Neural crest cell (in vitro differentiated cells): Measurements from ENCODE around the gene AP4S1. TPM values are rescaled to one million over a fixed set of nuclear protein-coding genes. Genes with fewer than 3 reads are reported as not detected.

Experiments used
- DNase-seq: peaks from one replicate; pipeline ENCODE4 v3.0.0; 2021; ENCODE audit warnings: low read depth, mixed read lengths, low spot score
- H3K27ac Mint-ChIP-seq: one replicate; pipeline ENCODE4 v1.8.0; 2021; ENCODE audit warnings: mild to moderate bottlenecking, mixed read lengths; ENCODE audit not compliant: unreplicated experiment
- H3K27me3 Mint-ChIP-seq: 2 replicates; pipeline ENCODE4 v1.8.0; 2021; ENCODE audit warnings: low read depth, mild to moderate bottlenecking, mixed read lengths
- H3K36me3 Mint-ChIP-seq: 2 replicates; pipeline ENCODE4 v1.8.0; 2021; ENCODE audit warnings: low read depth, mild to moderate bottlenecking, mixed read lengths
- H3K4me1 Mint-ChIP-seq: 2 replicates; pipeline ENCODE4 v1.8.0; 2021; ENCODE audit warnings: mixed read lengths
- H3K4me3 Mint-ChIP-seq: one replicate; pipeline ENCODE4 v1.8.0; 2021; ENCODE audit warnings: mild to moderate bottlenecking, mixed read lengths
- H3K9me3 Mint-ChIP-seq: 2 replicates; pipeline ENCODE4 v1.8.0; 2021; ENCODE audit warnings: mixed read lengths
- total RNA-seq: library from RNA; stranded (reverse); gene quantifications from 2 replicates; pipeline ENCODE4 v1.2.1, GENCODE V29; 2021
- TF ChIP-seq, protein P1 (sequence below): fragments of 200-600 bp; sonication (generic); conservative IDR thresholded peaks from 2 replicates; pipeline ENCODE4 v1.5.0; 2021; ENCODE audit warnings: antibody characterized with exemption, mild to moderate bottlenecking

Gene AP4S1
- total RNA-seq, 1 donor from 2014 or later, result 8.0 TPM

DNA sequence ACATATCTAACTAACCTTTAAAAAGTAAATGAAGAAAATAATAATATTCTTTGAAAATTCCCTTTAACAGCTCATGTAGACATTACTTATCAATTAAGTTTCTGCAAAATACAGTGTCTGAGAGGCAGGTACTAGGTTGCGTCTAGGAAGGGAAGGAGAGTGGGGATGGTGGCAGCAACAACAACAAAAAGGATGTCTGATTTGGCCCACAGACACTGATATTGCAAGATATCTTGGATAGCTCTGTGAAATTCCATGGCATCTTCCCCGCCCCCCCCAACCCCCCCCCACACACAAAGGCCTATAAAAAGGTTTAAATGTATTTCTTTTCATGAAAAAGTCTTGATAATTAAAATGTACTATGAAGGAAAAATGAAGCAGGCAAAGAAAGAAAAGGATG lies 41.6 kb upstream of the AP4S1 start:
- H3K4me1 Mint-ChIP-seq, result peaks cover 6% of the 10 kb centered on the region
- no peak for DNase-seq
- TF ChIP-seq, protein P1, sequence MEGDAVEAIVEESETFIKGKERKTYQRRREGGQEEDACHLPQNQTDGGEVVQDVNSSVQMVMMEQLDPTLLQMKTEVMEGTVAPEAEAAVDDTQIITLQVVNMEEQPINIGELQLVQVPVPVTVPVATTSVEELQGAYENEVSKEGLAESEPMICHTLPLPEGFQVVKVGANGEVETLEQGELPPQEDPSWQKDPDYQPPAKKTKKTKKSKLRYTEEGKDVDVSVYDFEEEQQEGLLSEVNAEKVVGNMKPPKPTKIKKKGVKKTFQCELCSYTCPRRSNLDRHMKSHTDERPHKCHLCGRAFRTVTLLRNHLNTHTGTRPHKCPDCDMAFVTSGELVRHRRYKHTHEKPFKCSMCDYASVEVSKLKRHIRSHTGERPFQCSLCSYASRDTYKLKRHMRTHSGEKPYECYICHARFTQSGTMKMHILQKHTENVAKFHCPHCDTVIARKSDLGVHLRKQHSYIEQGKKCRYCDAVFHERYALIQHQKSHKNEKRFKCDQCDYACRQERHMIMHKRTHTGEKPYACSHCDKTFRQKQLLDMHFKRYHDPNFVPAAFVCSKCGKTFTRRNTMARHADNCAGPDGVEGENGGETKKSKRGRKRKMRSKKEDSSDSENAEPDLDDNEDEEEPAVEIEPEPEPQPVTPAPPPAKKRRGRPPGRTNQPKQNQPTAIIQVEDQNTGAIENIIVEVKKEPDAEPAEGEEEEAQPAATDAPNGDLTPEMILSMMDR, result no peak
- peaks cover under 1% of the 10 kb centered on the region for H3K36me3 Mint-ChIP-seq
- no peaks in the 10 kb centered on the region for H3K9me3 Mint-ChIP-seq
- no peaks in the 10 kb centered on the region for H3K27me3 Mint-ChIP-seq
- no peak overlapping the region for H3K4me3 Mint-ChIP-seq
- no peak overlapping the region for H3K27ac Mint-ChIP-seq

DNA sequence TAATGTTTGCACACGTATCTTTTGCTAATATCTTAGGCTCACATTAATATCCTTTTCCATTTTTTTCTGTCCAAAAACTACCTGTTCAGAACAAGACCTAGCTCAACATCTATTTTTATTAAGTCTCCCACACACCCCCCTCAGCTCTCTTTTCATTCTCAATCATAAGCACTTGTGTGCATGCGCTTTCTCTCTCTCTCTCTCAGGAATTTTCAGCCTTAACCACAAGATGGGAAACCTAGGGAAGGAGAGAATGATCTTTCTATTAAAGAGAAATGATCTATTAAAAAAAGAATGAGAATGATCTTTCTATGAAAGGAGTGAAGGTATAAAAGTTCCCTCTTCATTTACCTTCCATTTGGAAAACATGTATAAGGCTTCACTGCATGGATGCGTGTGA lies 39.7 kb upstream of the AP4S1 start:
- Mint-ChIP-seq H3K4me3 (no peak overlapping the region), H3K9me3 (no peaks in the 10 kb centered on the region), H3K27me3 (no peaks in the 10 kb centered on the region), H3K36me3 (peaks cover 4% of the 10 kb centered on the region), H3K4me1 (peaks cover 10% of the 10 kb centered on the region), H3K27ac (no peak overlapping the region)
- no peak for DNase-seq
- TF ChIP-seq, protein P1, result no peak

DNA sequence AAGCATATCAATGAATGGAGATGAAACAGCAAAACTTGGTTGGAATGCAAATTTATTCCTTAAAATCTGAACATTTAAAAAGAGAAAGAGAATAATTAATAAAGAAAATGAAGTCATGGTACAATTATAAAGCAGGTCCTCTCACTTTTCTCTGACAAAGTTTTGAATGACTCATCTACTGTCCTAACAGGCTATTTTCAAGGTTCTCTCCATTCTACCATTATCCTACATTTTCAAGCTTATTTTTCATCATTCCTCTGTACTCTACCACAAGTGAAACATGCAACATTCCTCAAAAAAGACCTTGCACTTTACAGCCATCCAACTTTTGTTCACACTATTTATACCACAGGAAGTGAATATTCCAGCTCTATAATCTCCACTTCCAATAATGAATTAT lies 36.9 kb upstream of the AP4S1 start:
- TF ChIP-seq, protein P1, result no peak
- DNase-seq, result no peak
- Mint-ChIP-seq H3K27ac (peak overlapping the region; percentile 39), H3K27me3 (no peaks in the 10 kb centered on the region), H3K36me3 (peaks cover 4% of the 10 kb centered on the region), H3K4me3 (no peak overlapping the region), H3K9me3 (no peaks in the 10 kb centered on the region), H3K4me1 (peaks cover 13% of the 10 kb centered on the region)

DNA sequence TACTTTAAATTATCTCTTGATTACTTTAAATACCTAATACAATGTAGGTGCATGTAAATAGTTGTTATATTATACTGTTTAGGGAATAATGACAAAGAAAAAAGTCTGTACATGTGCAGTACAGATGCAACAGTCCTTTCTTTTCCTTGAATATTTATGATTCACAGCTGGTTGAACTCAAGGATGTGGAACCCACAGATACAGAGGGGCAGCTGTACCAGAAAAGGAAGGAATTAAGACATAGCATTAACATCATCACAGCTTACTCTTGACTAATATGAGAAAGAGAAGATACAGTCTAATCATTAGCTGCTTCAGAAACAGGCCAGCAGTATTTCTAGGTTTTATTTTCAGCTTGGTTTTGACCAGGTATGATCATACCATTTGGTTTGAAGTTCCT lies 34.7 kb upstream of the AP4S1 start:
- H3K27me3 Mint-ChIP-seq, result no peaks in the 10 kb centered on the region
- no peaks in the 10 kb centered on the region for H3K9me3 Mint-ChIP-seq
- H3K4me3 Mint-ChIP-seq, result no peak overlapping the region
- TF ChIP-seq, protein P1, result no peak
- no peak overlapping the region for H3K27ac Mint-ChIP-seq
- peaks cover 4% of the 10 kb centered on the region for H3K36me3 Mint-ChIP-seq
- DNase-seq, result no peak
- H3K4me1 Mint-ChIP-seq, result peaks cover 26% of the 10 kb centered on the region

DNA sequence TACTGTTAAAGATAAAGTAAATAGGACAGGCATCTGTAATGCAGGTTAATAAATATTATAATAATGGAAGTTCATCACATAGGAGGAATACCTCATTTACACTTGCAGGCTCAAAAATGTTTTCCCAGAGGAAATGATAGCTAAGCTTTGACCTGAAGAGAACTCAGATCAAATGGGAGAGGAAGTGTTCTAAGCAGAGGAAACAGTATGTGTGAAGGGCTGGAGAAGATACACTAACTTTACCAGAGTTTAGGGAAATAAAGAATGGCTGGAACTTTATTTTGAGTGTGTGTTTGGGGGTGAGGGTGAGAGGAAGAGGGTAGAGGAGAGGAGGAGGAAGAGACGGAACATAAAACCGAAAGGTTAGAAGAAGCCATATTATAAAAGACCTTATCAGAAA lies 34.0 kb upstream of the AP4S1 start:
- Mint-ChIP-seq H3K4me3 (no peak overlapping the region), H3K4me1 (peaks cover 32% of the 10 kb centered on the region), H3K27ac (no peak overlapping the region), H3K36me3 (peaks cover 4% of the 10 kb centered on the region), H3K9me3 (no peaks in the 10 kb centered on the region), H3K27me3 (no peaks in the 10 kb centered on the region)
- TF ChIP-seq, protein P1, result no peak
- no peak for DNase-seq

DNA sequence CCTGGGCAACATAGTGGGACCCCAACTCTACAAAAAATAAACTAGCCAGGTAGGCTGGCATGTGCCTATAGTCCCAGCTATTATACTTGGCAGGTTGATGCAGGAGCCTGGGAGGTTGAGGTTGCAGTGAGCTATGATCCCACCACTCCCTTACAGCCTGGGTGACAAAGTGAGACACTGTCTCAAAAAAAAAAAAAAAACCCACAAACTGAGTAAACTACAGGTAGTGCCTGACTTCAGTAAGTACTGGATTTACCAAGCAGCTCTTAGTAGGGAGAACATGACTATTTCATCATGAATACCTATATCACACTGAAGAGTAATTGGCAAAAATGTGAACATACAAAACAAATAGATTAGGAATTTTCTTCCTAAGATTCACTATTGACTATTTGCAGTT lies 32.4 kb upstream of the AP4S1 start:
- TF ChIP-seq, protein P1, result no peak
- H3K9me3 Mint-ChIP-seq, result peaks cover under 1% of the 10 kb centered on the region
- H3K4me3 Mint-ChIP-seq, result no peak overlapping the region
- no peak overlapping the region for H3K27ac Mint-ChIP-seq
- H3K27me3 Mint-ChIP-seq, result no peaks in the 10 kb centered on the region
- DNase-seq, result no peak
- peaks cover 14% of the 10 kb centered on the region for H3K36me3 Mint-ChIP-seq
- peaks cover 44% of the 10 kb centered on the region for H3K4me1 Mint-ChIP-seq
